Esophagus muscularis mucosa (tissue), 4 donors: ENCODE data around the gene HPS1.

Experiments
- EP300 ChIP-seq: sonication (generic); formaldehyde crosslinking; IDR thresholded peaks from one replicate; pipeline ENCODE4 v1.6.1; 2017; ENCODE audit warnings: antibody characterized with exemption
- POLR2A ChIP-seq: fragments of 450-650 bp; IDR thresholded peaks from one replicate; pipeline ENCODE4 v1.6.1; 2017; ENCODE audit warnings: antibody characterized with exemption, moderate library complexity, mild to moderate bottlenecking, low read depth
- TF ChIP-seq, protein P1 (sequence below), 3 experiments: fragments of 200-600 bp in 2 of 3; fragments of 450-650 bp in 1 of 3; sonication (generic) in 2 of 3; IDR thresholded peaks; one replicate each; pipeline ENCODE4 v1.5.1; 2017 to 2019; ENCODE audit warnings: antibody characterized with exemption in 3 of 3, mild to moderate bottlenecking in 2 of 3, moderate library complexity in 1 of 3

DNA sequence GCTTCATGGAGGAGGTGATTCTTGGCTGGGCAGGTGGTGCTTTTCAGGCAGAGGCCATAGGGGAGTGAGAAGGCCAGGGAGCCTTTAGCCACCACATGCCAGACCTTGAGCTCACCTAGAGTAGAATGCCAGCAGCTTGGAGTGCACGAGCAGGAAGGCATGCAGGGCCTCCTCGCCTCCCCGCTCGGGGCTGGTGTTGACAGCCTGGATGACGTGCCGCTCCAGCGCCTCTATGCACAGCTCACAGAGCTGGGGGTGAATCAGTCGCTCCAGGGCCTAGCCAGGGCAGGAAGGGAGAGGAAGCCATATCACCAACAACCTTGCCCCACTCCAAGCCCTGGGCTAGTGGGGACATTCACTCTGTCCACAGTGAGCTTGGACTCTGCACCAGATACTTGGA lies 15.7 kb downstream of the HPS1 start:
- TF ChIP-seq, protein P1, sequence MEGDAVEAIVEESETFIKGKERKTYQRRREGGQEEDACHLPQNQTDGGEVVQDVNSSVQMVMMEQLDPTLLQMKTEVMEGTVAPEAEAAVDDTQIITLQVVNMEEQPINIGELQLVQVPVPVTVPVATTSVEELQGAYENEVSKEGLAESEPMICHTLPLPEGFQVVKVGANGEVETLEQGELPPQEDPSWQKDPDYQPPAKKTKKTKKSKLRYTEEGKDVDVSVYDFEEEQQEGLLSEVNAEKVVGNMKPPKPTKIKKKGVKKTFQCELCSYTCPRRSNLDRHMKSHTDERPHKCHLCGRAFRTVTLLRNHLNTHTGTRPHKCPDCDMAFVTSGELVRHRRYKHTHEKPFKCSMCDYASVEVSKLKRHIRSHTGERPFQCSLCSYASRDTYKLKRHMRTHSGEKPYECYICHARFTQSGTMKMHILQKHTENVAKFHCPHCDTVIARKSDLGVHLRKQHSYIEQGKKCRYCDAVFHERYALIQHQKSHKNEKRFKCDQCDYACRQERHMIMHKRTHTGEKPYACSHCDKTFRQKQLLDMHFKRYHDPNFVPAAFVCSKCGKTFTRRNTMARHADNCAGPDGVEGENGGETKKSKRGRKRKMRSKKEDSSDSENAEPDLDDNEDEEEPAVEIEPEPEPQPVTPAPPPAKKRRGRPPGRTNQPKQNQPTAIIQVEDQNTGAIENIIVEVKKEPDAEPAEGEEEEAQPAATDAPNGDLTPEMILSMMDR (IDR thresholded peaks at IDR 0.05): no peak
- TF ChIP-seq EP300 (no peak), POLR2A (no peak)
